HepG2 (cell line): Measurements from ENCODE around the gene TOM1L2. TPM values are rescaled to one million over a fixed set of nuclear protein-coding genes. Genes with fewer than 3 reads are reported as not detected.

Experiments used
- AFF4 ChIP-seq: sonication (generic); formaldehyde crosslinking; IDR thresholded peaks from 2 replicates; pipeline ENCODE4 v1.4.0; 2020; ENCODE audit warnings: missing genetic modification reagents
- BHLHE40 ChIP-seq: IDR thresholded peaks from 2 replicates; pipeline ENCODE4 v1.6.1; 2011; ENCODE audit warnings: low read length, improper control_type of control experiment
- CHD2 ChIP-seq: IDR thresholded peaks from 2 replicates; pipeline ENCODE4 v1.6.1; 2011; ENCODE audit warnings: low read depth, low read length, improper control_type of control experiment
- DZIP1 ChIP-seq: sonication (generic); formaldehyde crosslinking; IDR thresholded peaks from 2 replicates; pipeline ENCODE4 v1.5.0; 2020; ENCODE audit warnings: mild to moderate bottlenecking, missing genetic modification reagents
- ELF4 ChIP-seq: sonication (generic); formaldehyde crosslinking; IDR thresholded peaks from 2 replicates; pipeline ENCODE4 v1.5.0; 2020; ENCODE audit warnings: missing genetic modification reagents, mild to moderate bottlenecking, moderate library complexity, borderline replicate concordance
- FOXO4 ChIP-seq: sonication (generic); formaldehyde crosslinking; conservative IDR thresholded peaks from 2 replicates; pipeline ENCODE4 v1.8.1; 2023; ENCODE audit warnings: missing genetic modification reagents
- JUND ChIP-seq: sonication (generic); formaldehyde crosslinking; IDR thresholded peaks from 2 replicates; pipeline ENCODE4 v1.8.0; 2022; ENCODE audit warnings: mild to moderate bottlenecking, missing genetic modification reagents
- NR3C1 ChIP-seq: sonication (generic); formaldehyde crosslinking; IDR thresholded peaks from 2 replicates; pipeline ENCODE4 v1.4.0; 2020; ENCODE audit warnings: missing genetic modification reagents
- POLR2G ChIP-seq: fragments of 200-400 bp; formaldehyde crosslinking; IDR thresholded peaks from 2 replicates; pipeline ENCODE4 v1.6.1; 2018; ENCODE audit warnings: mild to moderate bottlenecking, low read depth, low read length, moderate library complexity
- PRMT3 ChIP-seq: sonication (generic); formaldehyde crosslinking; IDR thresholded peaks from 2 replicates; pipeline ENCODE4 v1.8.1; 2022; ENCODE audit warnings: low read depth, mild to moderate bottlenecking, moderate library complexity, missing genetic modification reagents, borderline replicate concordance
- RFXAP ChIP-seq: sonication (generic); formaldehyde crosslinking; IDR thresholded peaks from 2 replicates; pipeline ENCODE4 v1.4.0; 2020; ENCODE audit warnings: missing genetic modification reagents, borderline replicate concordance
- SALL1 ChIP-seq: sonication (generic); formaldehyde crosslinking; IDR thresholded peaks from 2 replicates; pipeline ENCODE4 v1.8.0; 2022; ENCODE audit warnings: mild to moderate bottlenecking, missing genetic modification reagents
- SMARCE1 ChIP-seq: fragments of 450-650 bp; IDR thresholded peaks from 2 replicates; pipeline ENCODE4 v1.6.1; 2017; ENCODE audit warnings: borderline replicate concordance
- THAP9 ChIP-seq: sonication (generic); formaldehyde crosslinking; IDR thresholded peaks from 2 replicates; pipeline ENCODE4; 2020; ENCODE audit warnings: missing genetic modification reagents, mild to moderate bottlenecking, borderline replicate concordance
- ZMAT3 ChIP-seq: sonication (generic); formaldehyde crosslinking; conservative IDR thresholded peaks from 2 replicates; pipeline ENCODE4 v1.7.0; 2021; ENCODE audit warnings: missing genetic modification reagents
- ZNF446 ChIP-seq: sonication (generic); formaldehyde crosslinking; IDR thresholded peaks from 2 replicates; pipeline ENCODE4 v1.5.0; 2020; ENCODE audit warnings: mild to moderate bottlenecking, missing genetic modification reagents
- ZNF510 ChIP-seq: sonication (generic); formaldehyde crosslinking; IDR thresholded peaks from 2 replicates; pipeline ENCODE4 v1.4.0; 2020; ENCODE audit warnings: low read depth, mild to moderate bottlenecking, missing genetic modification reagents
- ZNF567 ChIP-seq: sonication (generic); formaldehyde crosslinking; IDR thresholded peaks from 2 replicates; pipeline ENCODE4 v1.8.1; 2023; ENCODE audit warnings: mild to moderate bottlenecking, missing genetic modification reagents, borderline replicate concordance
- ZNF737 ChIP-seq: sonication (generic); formaldehyde crosslinking; IDR thresholded peaks from 2 replicates; pipeline ENCODE4 v1.5.0; 2020; ENCODE audit warnings: missing genetic modification reagents, mild to moderate bottlenecking, borderline replicate concordance
- polyA plus RNA-seq, 8 experiments: library from polyadenylated mRNA; depleted of rRNA in 3 of 8; stranded (reverse) in 7 of 8; unstranded in 1 of 8; fragments of >200 nt; fragmentation: Illumina TruSeq in 4 of 8; extraction: Trizol in 4 of 8; gene quantifications; 2 replicates each; pipeline versions ENCODE4 v1.2.1 to v1.2.3, GENCODE V29; 2011 to 2016; ENCODE audit warnings: low read depth in 4 of 8, missing spikeins in 1 of 8, mixed read lengths in 1 of 8; ENCODE audit not compliant: insufficient read depth in 1 of 8
- total RNA-seq, 5 experiments: library from RNA; depleted of rRNA; stranded (reverse); fragments of >200 nt; fragmentation: Illumina TruSeq; extraction: Trizol; gene quantifications; 2 replicates each; pipeline ENCODE4 v1.2.3, GENCODE V29; 2016; ENCODE audit warnings: low read depth in 1 of 5

Gene TOM1L2
- total and polyA plus RNA-seq, 2 of the 13 experiments (the other 11 are each of a cell fraction or from before 2014, with no cell fraction given): 4.7 to 7.4 TPM

GRCh38 chr17:17823433-17824118 is 148.6 kb downstream of the TOM1L2 start (continued):
- TF ChIP-seq ELF4 (CRISPR knock-in tag): no peak
- TF ChIP-seq SALL1: peak; percentile 11; the same call in 1 of the 2 replicates
- TF ChIP-seq DZIP1: no peak
- no peak for TF ChIP-seq ZNF446 (CRISPR knock-in tag)
- no peak for TF ChIP-seq CHD2
- TF ChIP-seq FOXO4: no peak
- TF ChIP-seq ZNF567 (CRISPR knock-in tag): no peak
- TF ChIP-seq ZNF510 (CRISPR knock-in tag): no peak
- no peak for TF ChIP-seq JUND (CRISPR knock-in tag)
- TF ChIP-seq ZMAT3 (CRISPR knock-in tag): no peak
- peak; percentile 21; the same call in 1 of the 2 replicates for TF ChIP-seq POLR2G
- no peak for TF ChIP-seq AFF4 (CRISPR knock-in tag)
- TF ChIP-seq NR3C1 (CRISPR knock-in tag): no peak
- TF ChIP-seq THAP9 (CRISPR knock-in tag): no peak
- no peak for TF ChIP-seq PRMT3 (CRISPR knock-in tag)
- TF ChIP-seq ZNF737 (CRISPR knock-in tag): no peak
- TF ChIP-seq BHLHE40: no peak
- TF ChIP-seq RFXAP (CRISPR knock-in tag): peak; percentile 28; the same call in 1 of the 2 replicates
- TF ChIP-seq SMARCE1: no peak
